HG03565 (cell line): ENCODE measurements around the gene CASTOR1.

ENCODE experiments used
- ATAC-seq: cut with Tn5 transposase; IDR thresholded peaks from one replicate; pipeline ENCODE4 v1.9.1; 2021; ENCODE audit warnings: mild to moderate bottlenecking, moderate library complexity; ENCODE audit not compliant: unreplicated experiment

The CASTOR1 gene

DNA sequence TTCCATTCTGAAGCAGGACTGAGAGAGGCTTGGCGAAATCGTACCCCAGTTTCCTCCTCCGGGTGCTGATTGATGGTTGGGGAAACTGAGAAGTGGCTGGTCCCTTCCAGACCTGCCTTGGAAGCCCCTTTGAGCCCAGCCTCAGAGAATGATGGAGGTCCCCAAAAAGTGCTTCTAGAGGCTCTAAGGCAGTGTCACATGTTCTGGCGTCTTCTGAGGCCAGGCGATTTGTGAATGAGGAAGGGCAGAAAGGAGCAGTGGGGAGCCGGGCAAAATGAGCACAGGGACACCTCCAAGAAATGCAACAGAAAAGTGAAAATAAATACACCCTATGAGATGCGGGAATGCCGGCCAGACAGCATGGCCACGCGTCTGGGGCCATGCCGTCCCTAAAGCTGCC, 41.7 kb downstream of the CASTOR1 start:
- ATAC-seq = no peak

DNA sequence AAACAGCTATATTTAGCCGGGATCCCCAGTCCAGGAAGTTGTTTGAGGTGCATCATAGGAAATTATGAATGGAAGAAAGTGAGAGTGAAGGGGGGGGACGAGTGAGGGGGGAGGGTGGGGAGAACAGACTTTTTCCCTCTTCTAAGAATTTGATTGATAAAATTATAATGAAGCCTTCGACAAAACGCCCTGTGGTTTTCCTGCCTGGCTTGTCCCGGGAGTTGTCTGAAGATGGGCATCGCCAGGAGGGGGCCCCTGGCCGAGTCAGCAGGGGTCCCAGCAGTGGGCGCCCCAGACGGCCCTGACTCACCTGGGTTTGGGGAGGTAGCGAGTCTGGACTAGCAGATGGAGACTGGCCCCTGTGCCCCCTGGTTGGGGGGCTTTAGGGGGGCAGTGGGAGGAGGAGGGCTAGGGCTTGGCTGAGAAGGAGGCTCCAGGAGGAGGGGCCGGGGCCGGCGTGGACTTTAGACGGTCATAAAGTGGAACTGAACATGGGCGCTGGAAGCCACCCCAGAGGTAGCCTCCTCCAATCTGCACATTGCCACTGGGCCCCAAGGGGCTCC, 42.4 kb downstream of the CASTOR1 start:
- ATAC-seq = no peak

DNA sequence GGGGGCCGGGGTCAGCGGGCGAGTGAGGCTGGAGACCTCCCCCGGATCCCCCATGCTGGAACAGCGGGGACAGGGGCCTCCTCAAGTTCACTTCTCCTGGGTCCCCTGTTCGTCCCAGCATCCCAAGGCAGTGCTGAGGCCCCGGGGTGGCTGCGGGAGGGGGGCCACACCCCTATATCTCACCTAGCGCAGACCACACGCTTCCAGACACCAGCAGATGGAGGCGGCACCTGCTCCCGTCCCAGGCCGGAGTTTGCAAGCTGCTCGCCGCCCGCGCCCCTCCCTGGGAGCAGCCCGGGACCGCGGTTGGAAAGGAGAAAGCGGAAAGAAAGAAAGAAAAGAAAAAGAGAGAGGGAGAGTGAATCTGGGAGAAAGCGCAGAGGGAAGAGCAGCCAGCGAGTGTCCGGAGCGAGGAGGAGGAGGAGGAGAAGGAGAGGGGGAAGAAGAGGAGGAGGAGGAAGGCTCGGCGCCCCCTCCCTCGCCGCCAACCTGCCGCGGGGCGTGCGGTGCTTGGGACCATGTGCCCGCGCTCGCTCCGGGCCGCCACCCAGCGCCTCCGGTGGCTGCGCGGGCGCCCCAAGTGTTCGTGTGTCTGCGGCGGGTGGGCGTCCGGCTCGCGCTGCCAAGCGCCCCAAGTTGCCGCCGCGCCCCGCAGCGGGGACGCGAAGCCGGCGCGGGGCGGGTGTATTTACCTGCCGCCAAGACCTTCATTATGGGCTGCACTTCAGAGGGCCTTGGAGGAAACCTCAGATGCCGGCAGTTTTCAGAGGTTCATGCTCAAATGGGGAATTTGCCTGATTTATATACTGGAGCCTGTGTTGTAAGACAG, 43.1 kb downstream of the CASTOR1 start, which contains the start of gene LIF:
LIF (minus strand) TSS at position 775 of the 829 bp plus-strand sequence; CDS start at position 711, 64 bp downstream.
- ATAC-seq = no peak

DNA sequence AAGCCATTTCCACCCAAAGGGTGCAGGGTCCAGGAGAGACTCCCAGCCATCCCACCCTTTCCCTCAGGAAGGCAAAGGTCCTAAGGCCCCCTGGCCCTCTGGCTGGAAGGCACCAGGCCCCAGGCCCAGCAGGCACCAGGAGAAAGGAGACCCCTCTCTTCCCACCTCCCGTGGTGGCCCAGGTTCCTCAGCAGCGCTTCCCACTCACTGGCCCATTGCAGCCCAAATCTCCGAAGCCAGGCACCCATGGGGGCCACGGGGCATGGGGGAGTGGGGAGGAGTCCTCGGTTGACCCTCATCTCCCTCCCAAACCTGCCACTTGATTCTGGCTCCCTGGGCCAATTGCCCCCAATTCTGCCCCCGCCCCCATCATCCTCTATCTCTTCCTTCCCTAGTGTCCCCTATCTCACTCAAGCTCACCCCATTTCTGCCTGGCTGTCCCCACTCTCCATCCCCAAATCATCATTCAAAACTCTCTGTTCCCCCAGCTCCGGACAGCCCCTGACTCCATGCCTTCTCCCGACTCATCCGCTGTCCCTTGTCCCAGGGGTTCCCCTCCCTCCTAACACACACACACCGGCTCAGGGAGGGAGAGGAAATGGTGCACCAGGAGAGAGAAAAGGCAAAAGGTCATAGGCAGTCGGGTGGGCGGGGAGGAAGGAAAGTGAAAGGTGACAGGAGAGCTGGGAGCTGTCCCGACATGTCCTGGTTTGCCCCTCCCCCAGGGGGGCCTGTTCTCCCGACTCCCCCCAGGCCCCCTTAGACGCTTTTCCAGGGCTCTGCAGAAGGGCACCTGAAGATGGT, 43.9 kb downstream of the CASTOR1 start:
- no peak for ATAC-seq

DNA sequence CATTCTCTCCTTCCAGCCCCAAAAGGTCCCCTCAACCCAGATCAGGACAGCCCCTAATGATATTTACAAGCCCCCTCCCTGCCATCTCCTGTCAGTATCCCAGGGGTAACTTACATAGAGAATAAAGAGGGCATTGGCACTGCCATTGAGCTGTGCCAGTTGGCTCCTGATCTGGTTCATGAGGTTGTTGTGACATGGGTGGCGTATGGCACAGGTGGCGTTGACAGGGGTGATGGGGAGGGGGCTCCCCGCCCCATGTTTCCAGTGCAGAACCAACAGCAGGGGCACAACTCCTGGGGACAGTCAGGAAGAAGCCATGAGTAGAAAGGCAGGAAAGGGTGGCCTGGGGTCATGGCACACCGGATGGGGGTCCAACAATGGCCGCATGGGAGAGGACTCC, 44.7 kb downstream of the CASTOR1 start:
- ATAC-seq = no peak

DNA sequence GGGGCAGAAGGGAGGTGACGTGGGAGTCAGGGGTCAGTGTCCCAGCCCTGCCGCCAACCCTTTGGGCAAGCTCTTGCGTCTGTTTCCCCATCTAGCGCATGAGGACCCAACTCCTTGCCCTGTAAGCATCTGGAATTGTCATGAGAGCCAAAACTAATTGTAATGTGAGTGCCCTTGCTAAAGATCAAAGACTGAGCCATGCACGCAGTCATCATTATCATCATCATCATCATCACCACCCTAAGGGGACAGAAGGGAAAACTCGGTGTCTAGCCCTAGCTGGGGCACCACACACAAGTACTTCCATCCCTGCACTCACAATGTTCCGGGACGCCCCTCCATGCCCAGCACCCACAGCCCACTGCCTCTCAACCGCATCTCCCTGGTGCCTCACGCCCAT, 45.2 kb downstream of the CASTOR1 start:
- no peak for ATAC-seq

DNA sequence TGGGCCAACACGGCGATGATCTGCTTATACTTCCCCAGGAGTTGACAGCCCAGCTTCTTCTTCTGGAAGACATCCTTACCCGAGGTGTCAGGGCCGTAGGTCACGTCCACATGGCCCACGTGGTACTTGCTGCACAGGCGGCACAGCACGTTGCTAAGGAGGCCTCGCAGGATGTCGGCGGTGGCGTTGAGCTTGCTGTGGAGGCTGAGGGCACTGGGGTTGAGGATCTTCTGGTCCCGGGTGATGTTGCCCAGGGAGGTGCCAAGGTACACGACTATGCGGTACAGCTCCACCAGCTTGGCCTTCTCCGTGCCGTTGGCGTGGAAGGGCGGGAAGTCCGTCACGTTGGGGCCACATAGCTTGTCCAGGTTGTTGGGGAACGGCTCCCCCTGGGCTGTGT, 45.6 kb downstream of the CASTOR1 start:
- ATAC-seq = no peak

DNA sequence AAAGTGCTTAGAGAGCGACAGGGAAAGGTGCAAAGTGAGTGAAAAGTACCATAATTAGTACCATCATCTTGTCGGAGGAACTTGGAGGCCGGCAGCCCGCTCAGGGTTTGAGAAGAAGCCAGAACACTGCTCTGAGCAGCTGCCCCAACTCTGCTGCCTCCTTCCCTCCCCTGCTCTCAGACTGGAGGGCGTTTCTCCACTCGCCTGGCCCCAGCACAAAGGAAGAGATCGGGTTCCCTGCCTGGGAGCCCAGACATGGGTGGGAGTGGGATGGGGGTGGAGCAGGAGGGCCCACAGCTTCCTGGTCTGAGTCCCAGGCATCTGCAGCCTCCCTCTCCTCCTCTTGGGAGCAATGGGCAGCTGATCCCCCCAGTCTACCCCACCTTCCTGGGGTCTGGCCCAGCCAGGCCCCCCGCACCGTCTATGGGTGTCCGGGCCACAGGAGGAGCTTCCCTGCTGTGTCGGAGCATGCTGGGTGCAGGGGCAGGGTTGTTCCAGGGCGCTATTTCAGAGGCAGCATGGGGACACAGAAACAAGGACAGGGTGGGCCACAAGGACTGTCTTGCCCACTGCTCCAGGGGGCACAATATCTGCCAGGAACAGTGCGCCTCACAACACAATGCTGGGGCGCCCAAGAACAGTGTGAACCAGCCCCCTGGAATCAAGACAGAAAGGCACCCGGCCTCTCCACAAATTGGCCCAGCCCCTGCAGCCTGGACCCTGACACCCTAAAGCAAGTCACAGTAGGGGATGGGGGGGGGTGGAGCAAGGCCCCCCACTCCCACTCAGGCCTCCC, 47.5 kb downstream of the CASTOR1 start:
- no peak for ATAC-seq

DNA sequence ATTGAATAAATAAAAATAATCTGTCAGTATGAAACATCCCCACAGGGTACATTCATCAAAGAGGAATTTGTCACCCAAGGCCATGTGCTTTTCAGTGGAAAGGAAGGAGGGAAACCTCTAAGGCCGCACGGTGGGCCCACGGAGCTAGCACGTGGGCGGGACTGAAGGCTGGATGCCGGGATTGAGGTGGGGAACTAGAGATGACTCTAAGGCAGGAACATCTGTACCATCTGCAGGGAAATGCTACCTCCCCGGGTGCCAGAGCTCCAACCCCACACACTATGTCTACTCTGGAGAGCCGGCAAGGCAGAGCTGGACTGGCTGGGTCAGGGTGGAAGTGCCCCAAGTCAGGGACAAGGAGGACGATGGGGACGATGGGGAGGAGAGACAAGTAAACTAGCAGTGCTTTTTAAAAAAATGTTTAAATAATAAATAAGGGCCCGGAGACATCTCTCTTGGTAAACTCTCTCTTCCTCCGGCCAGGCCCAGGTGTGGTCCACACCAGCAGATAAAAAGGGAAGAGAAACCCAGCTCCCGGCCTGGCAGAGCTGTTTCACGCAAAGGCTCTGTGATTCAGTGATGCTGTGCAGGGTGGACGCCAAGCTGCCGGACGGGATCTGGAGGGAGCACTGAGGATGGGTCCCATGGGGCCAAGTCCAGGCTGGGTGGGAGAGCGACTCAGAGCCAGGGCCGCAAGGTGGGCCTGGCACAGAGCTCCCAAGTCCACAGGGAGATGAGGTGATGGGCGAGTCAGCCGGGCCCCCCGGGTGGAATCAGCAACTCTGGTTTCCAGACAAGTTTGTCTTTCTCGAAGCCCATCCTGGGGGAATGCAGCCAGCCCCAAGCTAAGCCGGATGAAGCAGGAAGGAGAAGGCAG, 48.5 kb downstream of the CASTOR1 start:
- ATAC-seq = no peak

DNA sequence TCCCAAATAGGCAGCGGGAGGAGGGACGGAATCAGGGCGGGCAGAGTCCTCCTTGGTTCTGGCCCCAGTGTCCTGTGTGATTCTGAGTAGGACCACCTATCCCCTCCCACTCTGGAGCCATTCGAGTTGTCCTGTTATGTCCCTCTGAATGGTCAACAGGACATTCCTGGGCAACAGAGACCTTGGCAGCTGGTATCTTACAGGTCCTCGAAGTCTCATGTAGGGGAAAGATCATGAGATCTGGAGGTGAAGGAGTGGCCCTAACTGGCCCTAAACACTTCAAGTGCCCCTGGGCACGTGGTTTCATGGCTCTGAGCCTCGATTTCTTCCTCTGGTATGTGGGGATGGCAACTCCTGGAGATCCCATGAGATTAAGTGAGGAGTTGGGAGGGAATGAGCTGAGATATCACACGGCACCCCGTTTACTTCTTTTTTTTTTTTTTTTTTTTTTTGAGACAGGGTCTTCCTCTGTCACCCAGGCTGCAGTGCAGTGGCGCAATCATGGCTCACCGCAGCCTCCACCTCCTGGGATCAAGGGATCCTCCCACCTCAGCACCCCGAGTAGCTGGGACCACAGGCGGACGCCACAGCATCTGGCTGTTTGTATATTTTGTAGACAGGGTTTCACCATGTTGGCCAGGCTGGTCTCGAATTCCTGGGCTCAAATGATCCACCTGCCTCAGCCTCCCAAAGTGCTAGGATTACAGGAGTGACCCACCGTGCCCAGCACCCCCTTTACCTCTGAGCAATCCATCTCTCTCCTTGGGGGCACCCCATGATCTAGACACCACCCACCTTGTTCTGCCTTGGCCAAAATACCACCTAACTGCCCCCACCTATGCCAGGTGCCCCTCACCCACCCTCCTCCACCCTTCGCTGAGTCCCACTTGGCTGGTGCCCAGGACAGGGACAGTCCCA, 49.6 kb downstream of the CASTOR1 start:
- ATAC-seq = no peak

DNA sequence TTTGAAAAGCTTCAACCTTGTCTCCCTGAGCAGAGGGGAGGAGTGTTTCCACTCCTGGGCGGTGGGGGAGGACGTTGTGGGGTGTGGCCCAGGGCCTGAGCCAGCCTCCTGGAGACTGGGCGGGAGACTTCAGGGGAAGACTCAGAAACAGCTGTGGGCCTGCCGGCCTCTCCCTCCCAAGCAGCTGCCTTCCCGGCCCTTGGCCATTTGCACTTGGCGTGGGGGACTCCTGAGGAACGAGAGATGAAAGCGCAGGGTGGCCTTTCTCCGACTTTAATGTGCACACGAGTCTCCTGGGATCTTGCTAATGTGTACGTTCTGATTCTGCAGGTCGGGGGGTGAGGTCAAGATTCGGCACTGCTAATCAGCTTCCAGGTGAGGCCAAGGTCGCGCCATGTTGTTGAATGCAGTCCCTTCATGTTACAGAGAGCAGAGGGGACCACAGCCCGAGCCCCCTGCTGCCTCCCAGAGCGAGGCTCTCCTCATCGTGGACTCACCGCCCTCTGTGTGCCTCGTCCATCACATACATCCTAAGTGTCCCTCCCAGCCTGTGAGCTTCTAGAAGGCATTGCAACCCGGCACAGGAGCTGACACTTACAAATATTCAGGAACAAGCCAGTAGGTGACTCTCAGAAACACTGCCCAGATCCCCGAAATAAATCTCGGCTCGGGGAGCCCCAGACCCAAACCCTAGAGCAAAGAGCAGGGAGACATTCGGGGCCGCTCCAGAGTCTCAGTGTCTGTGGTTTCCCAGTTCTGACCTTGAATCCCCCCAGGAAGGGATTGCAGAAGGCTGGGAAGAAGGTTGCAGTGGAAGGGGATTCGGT, 50.4 kb downstream of the CASTOR1 start:
- ATAC-seq = no peak

DNA sequence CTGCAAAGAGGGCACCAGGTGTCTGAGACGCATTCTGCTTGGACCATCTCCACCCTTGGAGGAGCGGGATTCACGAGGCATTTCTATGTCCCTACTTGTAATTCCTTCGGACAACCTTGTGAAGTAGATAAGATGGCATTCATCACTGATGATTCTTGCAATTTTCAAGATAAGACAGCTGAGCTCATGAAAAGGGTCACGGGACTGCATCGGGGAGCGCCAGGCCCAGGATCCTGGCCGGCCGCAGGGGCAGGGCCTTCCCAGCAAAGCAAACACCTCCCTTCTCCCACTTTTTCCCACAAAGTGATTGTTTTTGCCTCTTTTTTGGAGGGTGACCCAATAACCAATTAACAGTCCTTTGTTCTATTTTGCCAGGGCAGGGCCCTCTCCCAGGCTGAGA, 51.2 kb downstream of the CASTOR1 start:
- no peak for ATAC-seq

DNA sequence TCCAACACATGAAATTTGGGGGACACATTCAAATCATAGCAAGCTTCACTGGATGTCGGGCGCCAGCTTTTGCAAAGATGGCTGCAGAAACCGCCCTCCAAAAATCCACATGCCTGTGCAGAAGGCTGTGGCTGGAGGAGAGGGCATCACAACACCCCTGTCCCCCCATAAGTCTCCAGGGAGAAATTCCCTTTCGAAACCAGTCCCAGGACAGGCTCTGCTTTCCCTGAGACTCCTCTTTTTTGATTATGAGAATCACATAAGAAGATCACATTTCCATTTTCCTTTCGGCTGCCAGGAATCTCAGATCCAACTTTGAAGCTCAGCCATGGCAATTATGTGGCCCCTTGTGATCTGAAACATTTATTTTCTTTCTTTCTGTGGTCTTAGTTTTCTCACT, 52.4 kb downstream of the CASTOR1 start:
- no peak for ATAC-seq

DNA sequence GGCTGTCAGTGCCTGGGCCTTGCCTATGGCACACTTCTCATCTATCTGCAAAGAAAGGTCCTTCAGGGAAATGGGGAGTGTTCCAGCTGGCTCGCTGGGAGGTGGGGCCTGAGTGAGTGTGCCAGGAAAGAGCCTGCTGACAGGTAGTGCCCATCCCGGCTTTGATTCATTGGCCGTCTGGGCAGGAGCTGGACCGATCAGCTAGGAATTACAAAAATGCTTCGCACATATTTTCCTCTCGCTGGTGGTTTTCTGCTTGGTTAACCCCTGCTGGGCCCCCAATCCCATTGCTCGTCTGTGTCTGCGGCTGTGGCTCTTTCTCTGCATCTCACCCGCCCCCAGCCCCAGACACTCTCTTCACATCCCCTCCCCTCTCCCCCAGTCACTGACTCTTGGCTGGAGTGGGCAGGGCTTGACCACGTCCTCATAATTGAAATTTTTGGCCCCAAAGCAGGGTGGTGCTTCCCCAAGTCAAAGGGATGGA, 53.6 kb downstream of the CASTOR1 start:
- no peak for ATAC-seq
